PC-9 (cell line): ENCODE measurements around the gene P3H3. TPM values are rescaled to one million over a fixed set of nuclear protein-coding genes. Genes with fewer than 3 reads are reported as not detected.
A peak's percentile ranks its signal among the peaks of the same experiment; 100 is the strongest.

ENCODE experiments used
- BruUV-seq: library from RNA; stranded (reverse); fragments of 400-500 nt; replicated peaks from 2 replicates; lab custom pipeline; 2021; lab: Mats Ljungman, UMichigan
- CTCF ChIA-PET: fragments of 300-600 bp; sonication (Branson Sonifier 250); formaldehyde crosslinking; loops from one replicate; lab custom pipeline; 2022; ENCODE audit warnings: antibody characterized with exemption; lab: Charles Lee
- POLR2A ChIA-PET: fragments of 300-600 bp; sonication (Branson Sonifier 250); formaldehyde crosslinking; loops from one replicate; lab custom pipeline; 2022; ENCODE audit warnings: antibody characterized with exemption; ENCODE audit not compliant: unreplicated experiment; lab: Charles Lee
- DNase-seq, 2 experiments: peaks; one replicate each; pipeline versions ENCODE4 v3.0.0 to v3.0.0-alpha.2; 2015 to 2022; ENCODE audit warnings: mixed read lengths in 1 of 2
- H2AFZ ChIP-seq: fragments of 200-600 bp; sonication (generic); 2 replicates; pipeline ENCODE4 v1.8.1; 2017; ENCODE audit warnings: antibody characterized with exemption
- H3F3A ChIP-seq: fragments of 200-600 bp; sonication (generic); 2 replicates; pipeline ENCODE4 v1.8.1; 2017; ENCODE audit warnings: antibody characterized with exemption, mild to moderate bottlenecking, low read depth; ENCODE audit not compliant: insufficient read depth
- H3K27ac ChIP-seq: fragments of 200-600 bp; sonication (generic); 2 replicates; pipeline ENCODE4 v1.6.1; 2016; ENCODE audit warnings: mixed run types
- H3K27me3 ChIP-seq: fragments of 200-600 bp; sonication (generic); 2 replicates; pipeline ENCODE4 v1.6.1; 2016; ENCODE audit warnings: low read depth, mixed run types; ENCODE audit not compliant: insufficient read depth
- H3K36me3 ChIP-seq: fragments of 200-600 bp; sonication (generic); 2 replicates; pipeline ENCODE4 v1.6.1; 2016; ENCODE audit warnings: low read depth, mixed run types
- H3K4me1 ChIP-seq: fragments of 200-600 bp; sonication (generic); replicated peaks from 2 replicates; pipeline ENCODE4 v1.6.1; 2016; ENCODE audit warnings: mixed run types; ENCODE audit not compliant: insufficient read depth
- H3K4me2 ChIP-seq: fragments of 200-600 bp; sonication (generic); 2 replicates; pipeline ENCODE4 v1.6.1; 2017; ENCODE audit warnings: mixed run types
- H3K4me3 ChIP-seq: fragments of 200-600 bp; sonication (generic); 2 replicates; pipeline ENCODE4 v1.6.1; 2016; ENCODE audit warnings: mixed run types
- H3K79me2 ChIP-seq: fragments of 200-600 bp; sonication (generic); 2 replicates; pipeline ENCODE4 v1.6.1; 2017; ENCODE audit warnings: low read depth, mixed run types
- H3K9me2 ChIP-seq: fragments of 200-600 bp; sonication (generic); 2 replicates; pipeline ENCODE4 v1.8.1; 2017; ENCODE audit warnings: mild to moderate bottlenecking; ENCODE audit not compliant: insufficient read depth
- H3K9me3 ChIP-seq: fragments of 200-600 bp; sonication (generic); 2 replicates; pipeline ENCODE4 v1.8.1; 2016; ENCODE audit warnings: low read depth; ENCODE audit not compliant: insufficient read depth
- H4K20me1 ChIP-seq: fragments of 200-600 bp; sonication (generic); 2 replicates; pipeline ENCODE4 v1.8.1; 2017; ENCODE audit not compliant: insufficient read depth
- EZH2 ChIP-seq: fragments of 200-600 bp; sonication (generic); IDR thresholded peaks from 2 replicates; pipeline ENCODE4 v1.8.0; 2017; ENCODE audit warnings: antibody characterized with exemption, low read depth
- intact Hi-C: fragments of 100-400 bp; cut with micrococcal nuclease; formaldehyde crosslinking; loops from one replicate; pipeline ENCODE4 v1.10.0; 2022; ENCODE audit not compliant: unreplicated experiment
- total RNA-seq: library from RNA; stranded (reverse); gene quantifications from 2 replicates; pipeline ENCODE4 v1.2.3, GENCODE V29; 2021
- TF ChIP-seq, protein P1 (sequence below): fragments of 200-600 bp; sonication (generic); conservative IDR thresholded peaks from 2 replicates; pipeline ENCODE4 v1.6.1; 2017; ENCODE audit warnings: mixed run types, antibody characterized with exemption, mild to moderate bottlenecking, moderate library complexity

P3H3 gene
- total RNA-seq, 1 experiment from 2014 or later = 0.52 TPM

DNA sequence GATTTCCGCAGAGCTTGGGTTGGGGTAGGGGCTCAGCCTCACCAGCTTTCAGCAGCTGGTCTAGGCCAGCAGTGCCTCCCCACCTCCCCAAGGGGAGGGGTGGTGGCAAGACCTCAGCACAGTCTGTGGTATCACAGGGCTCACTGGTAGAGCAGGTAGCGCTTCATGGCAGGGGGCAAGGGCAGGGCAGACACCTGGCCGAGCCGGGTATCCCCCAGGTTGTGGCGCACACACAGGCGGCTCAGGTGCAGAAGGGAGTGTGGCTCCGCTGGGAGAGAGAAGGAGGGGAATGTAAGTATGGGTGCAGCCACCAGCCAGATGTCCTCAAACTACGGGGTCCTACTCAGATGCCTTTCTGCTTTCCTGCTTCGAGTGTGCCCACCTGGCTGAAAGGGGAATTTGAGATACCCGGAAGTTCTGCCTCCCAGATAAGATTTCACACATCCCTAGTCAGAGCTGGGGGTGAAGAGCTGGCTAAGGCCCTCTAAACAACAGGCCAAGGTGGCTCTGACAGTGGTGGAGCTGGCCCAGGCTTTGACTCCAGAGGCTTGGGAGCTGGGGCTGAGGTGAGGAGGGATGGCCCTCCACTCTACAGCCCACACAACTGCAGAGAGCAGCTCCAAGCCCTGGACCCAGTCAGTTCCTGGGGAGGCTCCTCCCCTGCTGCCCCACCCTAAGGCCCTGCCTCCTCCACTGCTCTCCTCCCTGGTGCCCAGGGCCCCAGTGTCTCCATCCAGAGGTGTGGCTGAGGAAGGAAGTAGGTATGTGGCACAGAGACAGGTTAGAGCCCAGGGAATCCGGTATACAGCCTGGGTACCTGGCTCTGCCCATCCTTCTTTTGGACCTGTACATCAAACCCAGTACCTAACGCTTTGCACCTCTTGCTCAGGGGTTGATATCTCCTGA is 43.1 kb downstream of the P3H3 start:
- H3K9me3 ChIP-seq = no peaks in the 10 kb centered on the region
- peaks cover 71% of the 10 kb centered on the region for H3F3A ChIP-seq
- peak; percentile 79 to 82 for DNase-seq
- peaks cover 12% of the 10 kb centered on the region; the same call in 1 of the 2 replicates for H3K36me3 ChIP-seq
- no peaks in the 10 kb centered on the region for H3K27me3 ChIP-seq
- H4K20me1 ChIP-seq = peaks cover 41% of the 10 kb centered on the region
- CTCF ChIA-PET = interaction anchor here (0.9 to 2.6 kb wide), 3 partner anchors 54 to 237 kb away, joined by 3 to 11 read pairs (median 4); no protein-coding TSS in a partner anchor
- BruUV-seq = no TSS peak
- intact Hi-C loops = loop anchor here (1.0 to 5.0 kb wide), 2 partner anchors 75 to 221 kb away; partner anchors contain the start of gene C1R
- POLR2A ChIA-PET = interaction anchor here (0.6 to 2.8 kb wide), 4 partner anchors 20 to 1590 kb away, joined by 3 to 20 read pairs (median 10); partner anchors contain the start of genes C12orf57 and RNU7-1
- peak overlapping the region; percentile 84 for H3K4me3 ChIP-seq
- no peak for TF ChIP-seq EZH2
- TF ChIP-seq, protein P1, sequence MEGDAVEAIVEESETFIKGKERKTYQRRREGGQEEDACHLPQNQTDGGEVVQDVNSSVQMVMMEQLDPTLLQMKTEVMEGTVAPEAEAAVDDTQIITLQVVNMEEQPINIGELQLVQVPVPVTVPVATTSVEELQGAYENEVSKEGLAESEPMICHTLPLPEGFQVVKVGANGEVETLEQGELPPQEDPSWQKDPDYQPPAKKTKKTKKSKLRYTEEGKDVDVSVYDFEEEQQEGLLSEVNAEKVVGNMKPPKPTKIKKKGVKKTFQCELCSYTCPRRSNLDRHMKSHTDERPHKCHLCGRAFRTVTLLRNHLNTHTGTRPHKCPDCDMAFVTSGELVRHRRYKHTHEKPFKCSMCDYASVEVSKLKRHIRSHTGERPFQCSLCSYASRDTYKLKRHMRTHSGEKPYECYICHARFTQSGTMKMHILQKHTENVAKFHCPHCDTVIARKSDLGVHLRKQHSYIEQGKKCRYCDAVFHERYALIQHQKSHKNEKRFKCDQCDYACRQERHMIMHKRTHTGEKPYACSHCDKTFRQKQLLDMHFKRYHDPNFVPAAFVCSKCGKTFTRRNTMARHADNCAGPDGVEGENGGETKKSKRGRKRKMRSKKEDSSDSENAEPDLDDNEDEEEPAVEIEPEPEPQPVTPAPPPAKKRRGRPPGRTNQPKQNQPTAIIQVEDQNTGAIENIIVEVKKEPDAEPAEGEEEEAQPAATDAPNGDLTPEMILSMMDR = no peak
- H3K4me1 ChIP-seq = peaks cover 41% of the 10 kb centered on the region
- no peak overlapping the region for H2AFZ ChIP-seq
- H3K27ac ChIP-seq = no peak overlapping the region
- H3K9me2 ChIP-seq = no peaks in the 10 kb centered on the region
- H3K79me2 ChIP-seq = peaks cover 39% of the 10 kb centered on the region
- peak overlapping the region; percentile 96 for H3K4me2 ChIP-seq

DNA sequence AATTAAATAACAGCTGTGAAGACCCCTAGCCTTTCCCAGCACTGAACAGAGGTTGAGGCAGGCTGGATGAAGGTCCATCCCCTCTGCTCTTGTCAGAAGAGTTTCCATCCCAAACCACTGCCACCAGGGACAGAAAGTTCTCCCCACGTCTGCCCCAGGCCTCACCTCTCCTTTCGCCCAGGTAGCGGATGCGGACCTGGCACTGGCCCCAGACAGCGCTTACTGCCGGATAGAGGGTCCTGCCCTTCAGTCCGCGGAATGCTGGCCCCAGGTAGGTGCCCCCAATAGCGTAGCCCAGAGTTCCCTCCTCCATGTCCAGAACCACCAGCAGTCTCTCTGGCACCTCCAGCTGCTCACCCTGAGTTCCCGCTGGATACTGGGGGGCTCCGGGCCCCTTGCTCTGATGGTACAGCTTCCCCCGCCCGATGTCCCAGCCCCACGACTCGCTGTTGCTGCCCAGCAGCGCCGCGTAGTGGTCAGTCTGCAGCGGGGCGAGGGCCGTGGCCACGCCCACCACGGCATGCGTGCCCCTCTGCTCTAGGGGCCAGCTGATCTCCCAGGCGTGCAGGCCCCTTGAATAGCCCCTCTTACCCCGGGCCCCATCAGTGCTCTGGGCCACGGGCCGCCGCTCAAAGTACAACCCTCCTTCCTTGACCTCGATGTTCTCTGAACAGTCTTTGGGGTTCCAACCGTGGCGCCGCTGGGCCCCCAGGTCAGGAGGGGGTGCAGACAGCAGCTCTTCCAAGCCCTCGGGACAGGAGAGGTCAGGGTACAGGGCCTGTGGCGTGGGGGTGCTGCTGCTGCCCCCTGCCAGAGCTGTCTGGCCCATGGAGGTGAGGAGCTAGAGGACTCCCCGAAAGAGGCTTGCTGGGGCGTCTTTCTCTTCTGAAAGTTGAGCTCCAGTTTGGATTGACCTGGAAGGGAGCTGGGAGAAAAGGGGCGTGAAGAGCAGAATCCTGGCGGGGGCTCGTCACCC is 44.2 kb downstream of the P3H3 start:
- Histone ChIP-seq H3K9me3 (no peaks in the 10 kb centered on the region), H3F3A (peaks cover 63% of the 10 kb centered on the region), H3K27ac (peak overlapping the region; percentile 14; the same call in 1 of the 2 replicates), H4K20me1 (peaks cover 41% of the 10 kb centered on the region), H3K4me1 (peaks cover 36% of the 10 kb centered on the region), H2AFZ (peak overlapping the region; percentile 84), H3K36me3 (peaks cover 12% of the 10 kb centered on the region; the same call in 1 of the 2 replicates), H3K9me2 (no peaks in the 10 kb centered on the region), H3K79me2 (peaks cover 39% of the 10 kb centered on the region), H3K4me3 (peak overlapping the region; percentile 84), H3K27me3 (no peaks in the 10 kb centered on the region), H3K4me2 (peak overlapping the region; percentile 96)
- TF ChIP-seq, protein P1 = peak; percentile 95
- no peak for TF ChIP-seq EZH2
- ChIA-PET CTCF (interaction anchor here (0.5 to 2.6 kb wide), 17 partner anchors 17 to 259 kb away, joined by 3 to 28 read pairs (median 4); partner anchors contain the start of genes CDCA3, LRRC23 and USP5), POLR2A (interaction anchor here (0.5 to 2.8 kb wide), 19 partner anchors 8 to 1589 kb away, joined by 3 to 20 read pairs (median 5); partner anchors contain the start of genes C12orf57, CDCA3, COPS7A and LRRC23)
- peak; percentile 69 to 94 for DNase-seq
- intact Hi-C loops = loop anchor here (1.0 to 5.0 kb wide), 8 partner anchors 19 to 258 kb away; partner anchors contain the start of genes C1R, CDCA3, CLSTN3 and ENO2
- TSS peak; percentile 56 for BruUV-seq
